Fibroblast of lung (primary cell): ENCODE data around the gene RRAS2.

Experiments used
- EZH2 ChIP-seq: IDR thresholded peaks from 2 replicates; pipeline ENCODE4 v1.5.1; 2012; ENCODE audit warnings: low read length, control low read depth, mild to moderate bottlenecking; ENCODE audit errors: missing control alignments
- TF ChIP-seq, protein P1 (sequence below), 2 donors: IDR thresholded peaks in 1 of 2; conservative IDR thresholded peaks in 1 of 2; 1 replicate in 1 of 2; 2 replicates in 1 of 2; pipeline ENCODE4 v1.5.1; 2011 to 2012; ENCODE audit warnings: low read length in 2 of 2, control low read depth in 1 of 2, inconsistent platforms in 1 of 2, low read depth in 1 of 2, mild to moderate bottlenecking in 1 of 2

DNA sequence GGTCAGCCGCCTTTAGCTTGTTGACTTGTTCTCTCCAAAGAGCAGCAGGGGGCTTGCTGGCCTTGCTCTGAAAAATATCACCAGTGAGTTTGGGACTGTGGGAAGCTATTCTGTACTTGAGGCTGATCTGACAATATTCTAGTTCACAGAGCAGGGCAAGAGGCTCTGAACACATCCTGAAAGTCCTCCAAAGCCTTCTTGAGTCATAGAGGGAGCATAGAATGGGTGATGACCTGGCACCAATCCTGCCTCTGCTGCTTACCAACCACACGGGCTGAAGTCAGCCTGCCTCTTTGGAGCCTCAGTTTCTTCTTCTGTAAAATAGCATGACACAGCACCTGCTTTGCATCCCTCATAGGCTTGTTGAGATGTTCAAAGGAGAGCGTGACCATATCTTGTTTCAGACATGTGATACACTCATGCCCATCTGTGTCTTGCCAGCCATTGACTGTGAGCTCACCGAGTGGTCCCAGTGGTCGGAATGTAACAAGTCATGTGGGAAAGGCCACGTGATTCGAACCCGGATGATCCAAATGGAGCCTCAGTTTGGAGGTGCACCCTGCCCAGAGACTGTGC, 96.6 kb downstream of the RRAS2 start:
- TF ChIP-seq, protein P1, sequence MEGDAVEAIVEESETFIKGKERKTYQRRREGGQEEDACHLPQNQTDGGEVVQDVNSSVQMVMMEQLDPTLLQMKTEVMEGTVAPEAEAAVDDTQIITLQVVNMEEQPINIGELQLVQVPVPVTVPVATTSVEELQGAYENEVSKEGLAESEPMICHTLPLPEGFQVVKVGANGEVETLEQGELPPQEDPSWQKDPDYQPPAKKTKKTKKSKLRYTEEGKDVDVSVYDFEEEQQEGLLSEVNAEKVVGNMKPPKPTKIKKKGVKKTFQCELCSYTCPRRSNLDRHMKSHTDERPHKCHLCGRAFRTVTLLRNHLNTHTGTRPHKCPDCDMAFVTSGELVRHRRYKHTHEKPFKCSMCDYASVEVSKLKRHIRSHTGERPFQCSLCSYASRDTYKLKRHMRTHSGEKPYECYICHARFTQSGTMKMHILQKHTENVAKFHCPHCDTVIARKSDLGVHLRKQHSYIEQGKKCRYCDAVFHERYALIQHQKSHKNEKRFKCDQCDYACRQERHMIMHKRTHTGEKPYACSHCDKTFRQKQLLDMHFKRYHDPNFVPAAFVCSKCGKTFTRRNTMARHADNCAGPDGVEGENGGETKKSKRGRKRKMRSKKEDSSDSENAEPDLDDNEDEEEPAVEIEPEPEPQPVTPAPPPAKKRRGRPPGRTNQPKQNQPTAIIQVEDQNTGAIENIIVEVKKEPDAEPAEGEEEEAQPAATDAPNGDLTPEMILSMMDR (conservative IDR thresholded peaks at IDR 0.05 in 1 of 2, IDR thresholded peaks at IDR 0.05 in 1 of 2; ENCODE audit: low read depth in 1 of 2, low read length in 2 of 2) = no peak
- TF ChIP-seq EZH2 = no peak
